PC-3 (cell line): ENCODE measurements around the gene IP6K3.

Experiments used
- EZH2 ChIP-seq: fragments of 300-600 bp; sonication (generic); IDR thresholded peaks from one replicate; pipeline ENCODE4 v1.6.1; 2017; ENCODE audit warnings: antibody characterized with exemption, mild to moderate bottlenecking, low read length; ENCODE audit not compliant: unreplicated experiment
- EZH2phosphoT487 ChIP-seq: fragments of 300-600 bp; sonication (generic); IDR thresholded peaks from 2 replicates; pipeline ENCODE4 v1.6.1; 2018; ENCODE audit warnings: mild to moderate bottlenecking, antibody characterized with exemption, low read length, borderline replicate concordance
- TF ChIP-seq, protein P1 (sequence below): fragments of 300-600 bp; sonication (generic); conservative IDR thresholded peaks from 2 replicates; pipeline ENCODE4 v1.5.1; 2017; ENCODE audit warnings: antibody characterized with exemption, low read depth, mild to moderate bottlenecking, low read length

DNA sequence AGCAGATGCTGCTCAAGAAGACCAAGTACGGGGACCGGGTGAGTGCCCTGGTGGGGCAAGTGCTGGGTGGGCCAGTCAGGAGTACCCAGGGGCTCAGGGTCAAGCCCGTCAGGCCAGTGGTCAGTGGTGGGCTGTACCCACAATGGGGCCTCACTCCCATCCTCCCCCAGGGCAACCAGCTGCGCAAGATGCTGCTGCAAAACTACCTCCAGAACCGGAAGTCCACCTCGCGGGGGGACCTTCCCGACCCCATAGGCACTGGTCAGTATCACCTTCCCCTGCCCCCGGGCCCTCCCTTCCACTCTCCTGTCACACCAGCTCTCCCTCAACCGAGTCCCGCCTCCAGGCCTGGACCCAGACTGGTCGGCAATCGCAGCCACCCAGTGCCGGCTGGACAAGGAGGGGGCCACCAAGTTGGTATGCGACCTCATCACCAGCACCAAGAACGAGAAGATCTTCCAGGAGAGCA, 62.2 kb downstream of the IP6K3 start:
- TF ChIP-seq, protein P1, sequence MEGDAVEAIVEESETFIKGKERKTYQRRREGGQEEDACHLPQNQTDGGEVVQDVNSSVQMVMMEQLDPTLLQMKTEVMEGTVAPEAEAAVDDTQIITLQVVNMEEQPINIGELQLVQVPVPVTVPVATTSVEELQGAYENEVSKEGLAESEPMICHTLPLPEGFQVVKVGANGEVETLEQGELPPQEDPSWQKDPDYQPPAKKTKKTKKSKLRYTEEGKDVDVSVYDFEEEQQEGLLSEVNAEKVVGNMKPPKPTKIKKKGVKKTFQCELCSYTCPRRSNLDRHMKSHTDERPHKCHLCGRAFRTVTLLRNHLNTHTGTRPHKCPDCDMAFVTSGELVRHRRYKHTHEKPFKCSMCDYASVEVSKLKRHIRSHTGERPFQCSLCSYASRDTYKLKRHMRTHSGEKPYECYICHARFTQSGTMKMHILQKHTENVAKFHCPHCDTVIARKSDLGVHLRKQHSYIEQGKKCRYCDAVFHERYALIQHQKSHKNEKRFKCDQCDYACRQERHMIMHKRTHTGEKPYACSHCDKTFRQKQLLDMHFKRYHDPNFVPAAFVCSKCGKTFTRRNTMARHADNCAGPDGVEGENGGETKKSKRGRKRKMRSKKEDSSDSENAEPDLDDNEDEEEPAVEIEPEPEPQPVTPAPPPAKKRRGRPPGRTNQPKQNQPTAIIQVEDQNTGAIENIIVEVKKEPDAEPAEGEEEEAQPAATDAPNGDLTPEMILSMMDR = no peak
- TF ChIP-seq EZH2 (no peak), EZH2phosphoT487 (no peak)
